ENCODE measurements around the gene IL1RL2. TPM values are rescaled to one million over a fixed set of nuclear protein-coding genes. Genes with fewer than 3 reads are reported as not detected.

IL1RL2 gene
- total RNA-seq, 2 donors from 2014 or later = 1.4 to 3.8 TPM

DNA sequence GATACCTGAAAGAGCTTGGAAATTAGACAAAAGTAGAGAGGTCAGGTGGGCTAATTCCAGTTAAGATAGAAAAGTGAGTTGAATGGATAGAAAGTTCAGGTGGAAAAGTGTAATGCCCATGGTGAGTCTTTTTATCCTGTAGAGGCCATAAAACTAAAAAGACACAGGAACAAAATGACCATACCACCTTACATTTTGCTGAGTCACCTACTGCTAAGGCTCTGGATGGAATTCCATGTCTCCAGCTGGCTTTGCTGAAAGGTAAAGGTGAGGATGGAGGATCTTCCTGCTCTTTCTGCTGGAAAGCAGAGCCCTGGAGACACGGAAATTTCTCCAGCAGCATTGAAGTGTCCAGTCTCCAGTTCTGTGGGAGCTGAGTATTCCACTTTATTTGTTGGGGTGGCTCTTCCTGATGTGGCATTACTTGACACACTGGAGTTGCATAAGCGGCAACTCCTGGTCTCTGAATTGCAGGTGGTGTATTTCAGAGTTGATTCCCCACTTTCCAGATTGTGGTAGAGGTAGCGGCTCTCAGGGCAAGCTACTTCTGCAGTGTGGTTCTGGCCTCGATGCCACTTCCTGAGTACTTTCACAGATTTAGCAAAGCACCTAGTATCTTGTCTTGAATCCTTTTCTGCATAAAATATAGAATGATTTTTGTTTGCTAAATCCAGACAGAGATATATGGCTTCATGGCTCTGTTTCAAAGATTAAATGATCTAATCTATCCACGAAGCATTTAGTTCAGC is 10.7 kb downstream of the IL1RL2 start:
- H3K9me3 ChIP-seq = no peaks in the 10 kb centered on the region
- no peaks in the 10 kb centered on the region for H3K27me3 ChIP-seq (replicated peaks; ENCODE audit: insufficient read depth)
- no peak for TF ChIP-seq POLR2AphosphoS5 (IDR thresholded peaks at IDR 0.05)
- TF ChIP-seq, protein P1, sequence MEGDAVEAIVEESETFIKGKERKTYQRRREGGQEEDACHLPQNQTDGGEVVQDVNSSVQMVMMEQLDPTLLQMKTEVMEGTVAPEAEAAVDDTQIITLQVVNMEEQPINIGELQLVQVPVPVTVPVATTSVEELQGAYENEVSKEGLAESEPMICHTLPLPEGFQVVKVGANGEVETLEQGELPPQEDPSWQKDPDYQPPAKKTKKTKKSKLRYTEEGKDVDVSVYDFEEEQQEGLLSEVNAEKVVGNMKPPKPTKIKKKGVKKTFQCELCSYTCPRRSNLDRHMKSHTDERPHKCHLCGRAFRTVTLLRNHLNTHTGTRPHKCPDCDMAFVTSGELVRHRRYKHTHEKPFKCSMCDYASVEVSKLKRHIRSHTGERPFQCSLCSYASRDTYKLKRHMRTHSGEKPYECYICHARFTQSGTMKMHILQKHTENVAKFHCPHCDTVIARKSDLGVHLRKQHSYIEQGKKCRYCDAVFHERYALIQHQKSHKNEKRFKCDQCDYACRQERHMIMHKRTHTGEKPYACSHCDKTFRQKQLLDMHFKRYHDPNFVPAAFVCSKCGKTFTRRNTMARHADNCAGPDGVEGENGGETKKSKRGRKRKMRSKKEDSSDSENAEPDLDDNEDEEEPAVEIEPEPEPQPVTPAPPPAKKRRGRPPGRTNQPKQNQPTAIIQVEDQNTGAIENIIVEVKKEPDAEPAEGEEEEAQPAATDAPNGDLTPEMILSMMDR (IDR thresholded peaks at IDR 0.05) = no peak
- no peak for TF ChIP-seq POLR2A (IDR thresholded peaks at IDR 0.05)
- no peaks in the 10 kb centered on the region for H3K36me3 ChIP-seq
- no peak overlapping the region for H3K27ac ChIP-seq
- intact Hi-C loops (cut with DNase I) = no loop called here
- H3K4me3 ChIP-seq = no peak overlapping the region
- no peak for DNase-seq (ENCODE audit: low spot score)
- WGBS = 73% methylated on average over 5 of the region's 5 CpGs
- H3K4me1 ChIP-seq (replicated peaks) = no peaks in the 10 kb centered on the region

DNA sequence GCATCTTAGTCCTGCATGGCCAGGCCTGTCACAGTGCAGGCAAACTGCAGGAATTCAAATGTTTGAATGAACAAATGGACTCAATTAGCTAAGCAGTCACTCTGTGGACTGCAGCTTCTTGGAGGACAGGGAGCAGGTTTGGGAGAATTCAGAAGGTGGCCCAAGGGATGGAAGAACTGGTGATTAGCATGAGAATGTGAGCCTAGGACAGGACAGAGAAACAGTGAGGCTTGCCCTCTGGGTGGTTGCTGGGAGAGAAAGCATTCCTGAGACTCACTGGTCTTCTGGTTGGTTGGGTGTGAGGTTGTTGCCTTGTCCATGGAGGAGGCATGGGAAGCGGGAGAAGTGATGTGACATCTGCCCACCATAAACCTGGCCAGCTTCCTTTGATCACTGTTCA is 13.7 kb downstream of the IL1RL2 start:
- 100% methylated on average over 1 of the region's 1 CpG for WGBS
- no peaks in the 10 kb centered on the region for H3K4me1 ChIP-seq (replicated peaks)
- no peaks in the 10 kb centered on the region for H3K27me3 ChIP-seq (replicated peaks; ENCODE audit: insufficient read depth)
- TF ChIP-seq, protein P1 (IDR thresholded peaks at IDR 0.05) = no peak
- TF ChIP-seq POLR2AphosphoS5 (IDR thresholded peaks at IDR 0.05) (no peak), POLR2A (IDR thresholded peaks at IDR 0.05) (no peak)
- intact Hi-C loops (cut with DNase I) = no loop called here
- no peak for DNase-seq (ENCODE audit: low spot score)
- no peak overlapping the region for H3K27ac ChIP-seq
- H3K9me3 ChIP-seq = no peaks in the 10 kb centered on the region
- H3K36me3 ChIP-seq = no peaks in the 10 kb centered on the region
- H3K4me3 ChIP-seq = no peak overlapping the region

DNA sequence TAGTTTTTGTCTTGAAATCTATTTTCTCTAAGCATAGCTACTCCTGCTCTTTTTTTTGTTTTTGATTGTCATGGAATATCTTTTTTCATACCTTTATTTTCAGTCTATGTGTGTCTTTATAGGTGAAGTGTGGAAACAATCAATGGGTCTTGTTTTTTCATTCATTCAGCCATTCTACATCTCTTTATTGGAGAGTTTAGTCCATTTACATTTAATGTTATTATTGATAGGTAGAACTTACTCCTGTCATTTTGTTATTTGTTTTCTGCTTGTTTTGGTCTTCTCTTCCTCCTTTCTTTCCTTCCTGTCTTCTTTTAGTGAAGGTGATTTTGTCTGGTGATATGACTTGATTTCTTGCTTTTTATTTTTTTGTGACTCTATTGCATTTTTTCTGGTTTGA is 17.8 kb downstream of the IL1RL2 start:
- DNase-seq (ENCODE audit: low spot score) = no peak
- no peaks in the 10 kb centered on the region for H3K4me1 ChIP-seq (replicated peaks)
- H3K36me3 ChIP-seq = no peaks in the 10 kb centered on the region
- TF ChIP-seq, protein P1 (IDR thresholded peaks at IDR 0.05) = no peak
- no peaks in the 10 kb centered on the region for H3K9me3 ChIP-seq
- H3K27me3 ChIP-seq (replicated peaks; ENCODE audit: insufficient read depth) = no peaks in the 10 kb centered on the region
- intact Hi-C loops (cut with DNase I) = no loop called here
- H3K27ac ChIP-seq = no peak overlapping the region
- no peak overlapping the region for H3K4me3 ChIP-seq

DNA sequence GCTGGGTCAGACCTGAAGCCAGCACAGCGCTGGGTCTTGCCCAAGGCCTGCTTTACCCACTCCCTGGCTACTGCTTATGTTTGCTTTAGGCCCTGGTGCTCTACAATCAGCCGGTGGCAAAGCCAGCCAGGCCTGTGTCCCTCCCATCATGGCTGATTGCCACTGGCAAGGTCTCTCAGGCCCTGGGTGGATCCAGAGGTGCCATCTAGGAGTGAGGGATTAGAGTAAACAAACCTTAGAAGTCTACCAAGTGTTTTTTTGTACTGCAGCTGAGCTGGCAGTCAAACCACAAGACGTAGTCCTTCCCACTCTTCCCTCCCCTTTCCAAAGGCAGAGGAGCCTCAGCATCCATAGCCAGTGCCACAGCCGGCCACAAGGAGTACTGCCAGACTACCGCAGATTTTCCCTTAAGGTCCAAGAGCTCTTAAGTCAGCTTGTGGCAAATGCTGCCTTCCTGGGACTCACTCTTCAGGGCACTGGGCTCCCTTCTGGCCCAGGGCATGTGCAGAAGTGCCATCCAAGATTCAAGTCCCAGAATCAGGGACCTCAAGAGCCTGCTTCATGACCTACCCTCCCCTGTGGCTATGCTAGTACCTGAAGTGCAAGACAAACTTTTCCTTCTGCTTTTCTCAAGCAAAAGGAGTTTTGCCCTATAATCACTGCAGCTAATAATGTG is 20.0 kb downstream of the IL1RL2 start:
- 44% methylated on average over 5 of the region's 5 CpGs for WGBS
- Histone ChIP-seq H3K4me3 (no peak overlapping the region), H3K27ac (peak overlapping the region in 1 of 2 donors; percentile 20), H3K36me3 (no peaks in the 10 kb centered on the region), H3K4me1 (replicated peaks) (no peaks in the 10 kb centered on the region), H3K27me3 (replicated peaks; ENCODE audit: insufficient read depth) (no peaks in the 10 kb centered on the region), H3K9me3 (no peaks in the 10 kb centered on the region)
- DNase-seq (ENCODE audit: low spot score) = peak; percentile 67
- peak; percentile 48 for TF ChIP-seq POLR2AphosphoS5 (IDR thresholded peaks at IDR 0.05)
- TF ChIP-seq, protein P1 (IDR thresholded peaks at IDR 0.05) = no peak
- intact Hi-C loops (cut with DNase I) = no loop called here

DNA sequence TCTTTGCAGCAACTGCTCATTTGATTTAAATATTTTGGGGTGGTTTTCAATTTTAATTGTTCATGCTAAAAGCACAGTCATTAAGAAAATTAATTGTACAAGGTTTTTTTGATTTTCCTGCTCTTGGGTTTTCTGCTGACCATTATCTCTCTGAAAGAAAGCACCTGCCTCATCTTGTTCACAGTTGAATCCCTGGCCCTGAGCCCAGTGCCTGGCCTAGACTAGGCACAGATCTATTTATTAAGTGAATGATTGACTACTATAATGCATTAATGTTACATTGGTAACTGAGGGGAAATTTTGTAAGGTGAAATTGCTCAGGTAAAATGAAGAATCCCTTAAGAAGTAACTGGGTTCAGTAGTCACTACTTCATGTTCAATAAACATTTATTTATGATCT is 22.0 kb downstream of the IL1RL2 start:
- H3K36me3 ChIP-seq = no peaks in the 10 kb centered on the region
- no peak overlapping the region for H3K27ac ChIP-seq
- H3K4me3 ChIP-seq = no peak overlapping the region
- TF ChIP-seq, protein P1 (IDR thresholded peaks at IDR 0.05) = no peak
- TF ChIP-seq POLR2AphosphoS5 (IDR thresholded peaks at IDR 0.05) (no peak), POLR2A (IDR thresholded peaks at IDR 0.05) (no peak)
- H3K9me3 ChIP-seq = no peaks in the 10 kb centered on the region
- H3K27me3 ChIP-seq (replicated peaks; ENCODE audit: insufficient read depth) = no peaks in the 10 kb centered on the region
- intact Hi-C loops (cut with DNase I) = no loop called here
- DNase-seq (ENCODE audit: low spot score) = no peak
- no peaks in the 10 kb centered on the region for H3K4me1 ChIP-seq (replicated peaks)
